HepG2 (cell line): Measurements from ENCODE around the gene STAP2. TPM values are rescaled to one million over a fixed set of nuclear protein-coding genes. Genes with fewer than 3 reads are reported as not detected.

Experiments used
- ATAC-seq: fragments of 200-7000 bp; cut with Tn5 transposase; 3 replicates; pipeline ENCODE4 v1.9.1; 2020; ENCODE audit warnings: mild to moderate bottlenecking, moderate library complexity
- BruUV-seq: library from RNA; stranded (reverse); fragments of 400-500 nt; replicated peaks from 2 replicates; lab custom pipeline; 2021; lab: Mats Ljungman, UMichigan
- CTCF ChIA-PET: fragments of 300-600 bp; formaldehyde crosslinking; extraction: SDS; loops from one replicate; lab custom pipeline; 2021; ENCODE audit warnings: low total read pairs, inconsistent platforms, low intra/inter-chr PET ratio; lab: Yijun Ruan, JAX
- POLR2A ChIA-PET: fragments of 350-600 bp; sonication (Branson Sonifier 250); formaldehyde crosslinking; loops from one replicate; lab custom pipeline; 2020; ENCODE audit warnings: antibody characterized with exemption, inconsistent platforms; lab: Yijun Ruan, JAX
- DNase-seq: peaks from one replicate; pipeline ENCODE4 v3.0.0-alpha.2; 2015; ENCODE audit warnings: low spot score
- FAIRE-seq: peaks from 3 replicates; lab custom pipeline; 2011; peaks lifted over from hg19 to GRCh38; lab: Jason Lieb, UNC
- H2AFZ ChIP-seq: one replicate; pipeline ENCODE4 v1.6.1; 2011; ENCODE audit warnings: low read length, inconsistent platforms
- H3K27ac ChIP-seq: fragments of 300-600 bp; 3 replicates; pipeline ENCODE4 v1.8.0; 2011; ENCODE audit warnings: mixed run types, mild to moderate bottlenecking, mixed read lengths, low read length, inconsistent platforms; ENCODE audit not compliant: insufficient read depth; ENCODE audit errors: extremely low read length
- H3K27me3 ChIP-seq, 2 experiments: fragments of 200-600 bp in 1 of 2; 2 replicates in 1 of 2; 3 replicates in 1 of 2; pipeline versions ENCODE4 v1.6.0 to v1.8.0; 2011; ENCODE audit warnings: low read length in 2 of 2, mild to moderate bottlenecking in 2 of 2, moderate library complexity in 2 of 2, inconsistent platforms in 1 of 2; ENCODE audit not compliant: insufficient read depth in 2 of 2, control insufficient read depth in 1 of 2
- H3K36me3 ChIP-seq, 2 experiments: fragments of 200-600 bp in 1 of 2; replicated peaks in 1 of 2; 2 replicates in 1 of 2; 3 replicates in 1 of 2; pipeline versions ENCODE4 v1.5.1 to v1.8.0; 2011; ENCODE audit warnings: low read length in 2 of 2, inconsistent platforms in 1 of 2; ENCODE audit not compliant: insufficient read depth in 2 of 2, control insufficient read depth in 1 of 2
- H3K4me1 ChIP-seq: 2 replicates; pipeline ENCODE4 v1.5.1; 2012; ENCODE audit warnings: low read length, inconsistent platforms; ENCODE audit not compliant: insufficient read depth
- H3K4me2 ChIP-seq: 2 replicates; pipeline ENCODE4 v1.6.0; 2011; ENCODE audit warnings: low read depth, low read length, inconsistent platforms
- H3K4me3 ChIP-seq, 3 experiments: fragments of 200-600 bp in 1 of 3; sonication (generic), shearing (Covaris generic) in 1 of 3; replicated peaks in 1 of 3; 2 replicates each; pipeline ENCODE4 v1.5.1; 2011 to 2016; ENCODE audit warnings: low read length in 3 of 3, inconsistent platforms in 2 of 3, low read depth in 2 of 3, mild to moderate bottlenecking in 2 of 3, control low read depth in 1 of 3, mixed read lengths in 1 of 3; ENCODE audit not compliant: insufficient read depth in 1 of 3
- H3K79me2 ChIP-seq: one replicate; pipeline ENCODE4 v1.6.1; 2011; ENCODE audit warnings: low read length, inconsistent platforms; ENCODE audit not compliant: insufficient read depth
- H3K9ac ChIP-seq: 2 replicates; pipeline ENCODE4 v1.6.0; 2011; ENCODE audit warnings: mild to moderate bottlenecking, low read depth, low read length, inconsistent platforms; ENCODE audit not compliant: insufficient read depth
- H3K9me3 ChIP-seq: 2 replicates; pipeline ENCODE4 v1.5.1; 2012; ENCODE audit warnings: mild to moderate bottlenecking, low read length
- H4K20me1 ChIP-seq: 2 replicates; pipeline ENCODE4 v1.6.0; 2011; ENCODE audit warnings: inconsistent platforms, mild to moderate bottlenecking, low read length, moderate library complexity; ENCODE audit not compliant: insufficient read depth
- CSRNP1 ChIP-seq: sonication (generic); formaldehyde crosslinking; IDR thresholded peaks from 2 replicates; pipeline ENCODE4 v1.8.1; 2023; ENCODE audit warnings: mild to moderate bottlenecking, missing genetic modification reagents
- LBX2 ChIP-seq: sonication (generic); formaldehyde crosslinking; IDR thresholded peaks from 2 replicates; pipeline ENCODE4 v1.5.0; 2020; ENCODE audit warnings: missing genetic modification reagents, mild to moderate bottlenecking, borderline replicate concordance
- MBNL3 ChIP-seq: fragments of 250-450 bp; sonication (Bioruptor Pico); conservative IDR thresholded peaks from 2 replicates; pipeline ENCODE4 v1.8.0; 2022; ENCODE audit warnings: mild to moderate bottlenecking, inconsistent platforms
- SMC3 ChIP-seq: IDR thresholded peaks from 2 replicates; pipeline ENCODE4 v1.6.1; 2011; ENCODE audit warnings: low read length, improper control_type of control experiment
- ZFP1 ChIP-seq: IDR thresholded peaks from 2 replicates; pipeline ENCODE4 v1.6.1; 2016
- ZMAT3 ChIP-seq: sonication (generic); formaldehyde crosslinking; conservative IDR thresholded peaks from 2 replicates; pipeline ENCODE4 v1.7.0; 2021; ENCODE audit warnings: missing genetic modification reagents
- ZNF510 ChIP-seq: sonication (generic); formaldehyde crosslinking; IDR thresholded peaks from 2 replicates; pipeline ENCODE4 v1.4.0; 2020; ENCODE audit warnings: low read depth, mild to moderate bottlenecking, missing genetic modification reagents
- ZNF605 ChIP-seq: sonication (generic); formaldehyde crosslinking; IDR thresholded peaks from 2 replicates; pipeline ENCODE4 v1.8.0; 2022; ENCODE audit warnings: mild to moderate bottlenecking, missing genetic modification reagents
- ZNF616 ChIP-seq: sonication (generic); formaldehyde crosslinking; IDR thresholded peaks from 2 replicates; pipeline ENCODE4 v1.5.0; 2020; ENCODE audit warnings: low read depth, mild to moderate bottlenecking, missing genetic modification reagents
- ZNF841 ChIP-seq: sonication (generic); formaldehyde crosslinking; IDR thresholded peaks from 2 replicates; pipeline ENCODE4 v1.8.1; 2023; ENCODE audit warnings: missing genetic modification reagents, borderline replicate concordance
- WGBS: methylation state at CpG from one replicate; pipeline ENCODE4 v1.1.6; 2017; ENCODE audit warnings: low lambda C conversion rate; 5-methylcytosine and 5-hydroxymethylcytosine counted together
- in situ Hi-C: cut with HindIII; loops from 2 replicates; pipeline ENCODE4 v1.10.0; 2017; ENCODE audit warnings: low pct_unique_long_range_greater_than_20kb; ENCODE audit not compliant: extremely low pct_ligation_motif_present
- intact Hi-C: fragments of 100-400 bp; cut with micrococcal nuclease; formaldehyde crosslinking; loops from one replicate; pipeline ENCODE4 v1.10.0; 2022; ENCODE audit not compliant: unreplicated experiment
- polyA plus RNA-seq, 8 experiments: library from polyadenylated mRNA; depleted of rRNA in 3 of 8; stranded (reverse) in 7 of 8; unstranded in 1 of 8; fragments of >200 nt; fragmentation: Illumina TruSeq in 4 of 8; extraction: Trizol in 4 of 8; gene quantifications; 2 replicates each; pipeline versions ENCODE4 v1.2.1 to v1.2.3, GENCODE V29; 2011 to 2016; ENCODE audit warnings: low read depth in 4 of 8, missing spikeins in 1 of 8, mixed read lengths in 1 of 8; ENCODE audit not compliant: insufficient read depth in 1 of 8
- total RNA-seq, 5 experiments: library from RNA; depleted of rRNA; stranded (reverse); fragments of >200 nt; fragmentation: Illumina TruSeq; extraction: Trizol; gene quantifications; 2 replicates each; pipeline ENCODE4 v1.2.3, GENCODE V29; 2016; ENCODE audit warnings: low read depth in 1 of 5

The STAP2 gene
- total and polyA plus RNA-seq, 2 of the 13 experiments (the other 11 are each of a cell fraction or from before 2014, with no cell fraction given): 39.0 to 43.7 TPM

GRCh38 chr19:4316956-4317355, 21.7 kb downstream of the STAP2 start:
- H3K79me2 ChIP-seq: no peaks in the 10 kb centered on the region
- ChIA-PET POLR2A (interaction anchor here (0.8 kb wide), 1 partner anchor 25 kb away, joined by 3 read pairs; no protein-coding TSS in a partner anchor), CTCF (no interaction called here)
- no peak overlapping the region for H3K9ac ChIP-seq
- no peak overlapping the region for H3K4me3 ChIP-seq
- in situ Hi-C loops: no loop called here
- no peak overlapping the region for H3K27ac ChIP-seq
- peaks cover 15% of the 10 kb centered on the region for H3K4me1 ChIP-seq
- no peak overlapping the region; the same call in 1 of the 2 replicates for H3K4me2 ChIP-seq
- no peak for ATAC-seq
- no peak overlapping the region for H2AFZ ChIP-seq
- BruUV-seq: no TSS peak
- no peak for FAIRE-seq
- DNase-seq: no peak
- H3K9me3 ChIP-seq: no peaks in the 10 kb centered on the region
- H3K27me3 ChIP-seq: 0 out of 5 replicates have a peak, but pooled peaks cover 0 to 1% of the 10 kb centered on the region in 2 experiments
- TF ChIP-seq SMC3: no peak
- TF ChIP-seq ZNF605 (CRISPR knock-in tag): no peak
- TF ChIP-seq ZNF510 (CRISPR knock-in tag): no peak
- TF ChIP-seq ZNF616 (CRISPR knock-in tag): no peak
- TF ChIP-seq MBNL3 (CRISPR knock-in tag): no peak
- TF ChIP-seq ZNF841 (CRISPR knock-in tag): no peak
- no peak for TF ChIP-seq CSRNP1
- TF ChIP-seq LBX2 (CRISPR knock-in tag): no peak
- TF ChIP-seq ZMAT3 (CRISPR knock-in tag): no peak
- TF ChIP-seq ZFP1 (CRISPR knock-in tag): no peak
- intact Hi-C loops: no loop called here
- 46% methylated on average over 7 of the region's 9 CpGs for WGBS
- no peaks in the 10 kb centered on the region for H4K20me1 ChIP-seq
- no peaks in the 10 kb centered on the region for H3K36me3 ChIP-seq
